Activated gamma-delta T cell treated with anti-CD3 and anti-CD28 coated beads, Interleukin-2, amount 50 U/mL, for 16 hours (primary cell): ENCODE measurements around the gene FLYWCH2.
"Not testable (repeated sequence)": the region's sequence is repeated elsewhere in the genome, so short reads cannot be mapped to it uniquely, and the experiment has no call there.

Experiments used
- DNase-seq: peaks from one replicate; pipeline ENCODE4 v3.0.0-alpha.2; 2020; ENCODE audit warnings: low read depth

The FLYWCH2 gene

DNA sequence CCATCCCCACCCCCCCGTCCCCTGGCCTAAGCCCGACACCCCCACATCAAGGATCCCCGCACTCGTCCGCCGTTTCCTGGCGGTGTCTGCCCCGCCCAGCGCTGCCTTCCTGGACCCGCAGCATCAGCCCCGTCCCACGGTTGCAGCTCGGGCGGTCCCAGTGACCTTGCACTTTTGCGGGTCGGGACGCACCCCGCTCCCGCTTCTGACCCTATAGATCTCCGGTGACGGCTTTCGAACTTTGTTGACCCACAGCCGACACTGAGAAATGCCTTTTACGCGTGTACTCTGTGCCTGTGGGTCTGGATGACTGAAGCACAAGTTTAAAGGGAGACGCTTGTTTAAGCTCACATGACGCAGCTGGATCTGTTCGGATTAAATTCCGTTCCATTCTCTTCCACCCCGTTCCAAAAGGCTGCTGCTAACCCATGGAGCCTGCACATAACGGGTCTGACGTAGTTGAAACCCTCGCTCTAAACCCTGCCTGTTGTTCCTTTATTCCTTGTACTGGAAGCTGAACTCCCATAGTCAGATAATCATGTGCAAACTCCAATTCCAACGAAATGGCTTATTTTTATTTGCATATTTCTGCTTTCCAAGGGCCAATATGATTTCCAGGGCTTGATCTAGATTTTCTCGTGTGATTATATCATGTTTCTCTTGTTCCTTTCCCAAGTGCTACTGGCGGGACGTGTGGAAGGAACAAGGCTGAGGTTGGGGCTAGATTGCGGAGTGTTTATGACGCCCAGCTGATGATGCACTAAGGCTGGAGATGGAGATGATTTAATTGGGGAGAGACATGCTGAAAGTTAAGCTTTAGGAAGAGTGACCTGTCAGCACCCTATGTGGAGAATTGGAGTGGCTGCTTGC is 29.6 kb downstream of the FLYWCH2 start:
- peak; percentile 19 for DNase-seq

- no peak for DNase-seq
Observed at GRCh38 chr16:2913603-2914002, 30.6 kb downstream of the FLYWCH2 start.

GRCh38 chr16:2914233-2914632 is 31.2 kb downstream of the FLYWCH2 start:
- no peak for DNase-seq

- DNase-seq, result no peak
Observed at GRCh38 chr16:2915196-2915929, 32.3 kb downstream of the FLYWCH2 start.

GRCh38 chr16:2919511-2920255 is 36.7 kb downstream of the FLYWCH2 start:
- DNase-seq, result peak; percentile 47

DNA sequence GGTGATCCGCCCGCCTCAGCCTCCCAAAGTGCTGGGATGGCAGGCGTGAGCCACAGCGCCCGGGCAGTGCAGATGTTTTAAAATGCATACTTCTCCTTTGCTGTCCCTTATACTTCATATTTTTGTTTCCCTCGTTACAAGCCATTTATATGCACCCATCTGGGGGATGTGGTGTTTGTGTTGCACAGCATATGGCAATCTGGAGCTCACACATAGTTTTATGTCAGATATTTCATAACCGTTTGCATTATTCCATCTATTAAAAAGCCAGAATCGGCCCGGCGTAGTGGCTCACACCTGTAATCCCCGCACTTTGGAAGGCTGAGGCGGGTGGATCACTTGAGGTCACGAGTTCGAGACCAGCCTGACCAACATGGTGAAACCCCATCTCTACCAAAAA is 40.5 kb downstream of the FLYWCH2 start:
- DNase-seq, result no peak

GRCh38 chr16:2924901-2925755 is 42.1 kb downstream of the FLYWCH2 start:
- no peak for DNase-seq

GRCh38 chr16:2925951-2926649 is 43.1 kb downstream of the FLYWCH2 start:
- no peak for DNase-seq

GRCh38 chr16:2926650-2926999 is 43.6 kb downstream of the FLYWCH2 start:
- no peak for DNase-seq

DNA sequence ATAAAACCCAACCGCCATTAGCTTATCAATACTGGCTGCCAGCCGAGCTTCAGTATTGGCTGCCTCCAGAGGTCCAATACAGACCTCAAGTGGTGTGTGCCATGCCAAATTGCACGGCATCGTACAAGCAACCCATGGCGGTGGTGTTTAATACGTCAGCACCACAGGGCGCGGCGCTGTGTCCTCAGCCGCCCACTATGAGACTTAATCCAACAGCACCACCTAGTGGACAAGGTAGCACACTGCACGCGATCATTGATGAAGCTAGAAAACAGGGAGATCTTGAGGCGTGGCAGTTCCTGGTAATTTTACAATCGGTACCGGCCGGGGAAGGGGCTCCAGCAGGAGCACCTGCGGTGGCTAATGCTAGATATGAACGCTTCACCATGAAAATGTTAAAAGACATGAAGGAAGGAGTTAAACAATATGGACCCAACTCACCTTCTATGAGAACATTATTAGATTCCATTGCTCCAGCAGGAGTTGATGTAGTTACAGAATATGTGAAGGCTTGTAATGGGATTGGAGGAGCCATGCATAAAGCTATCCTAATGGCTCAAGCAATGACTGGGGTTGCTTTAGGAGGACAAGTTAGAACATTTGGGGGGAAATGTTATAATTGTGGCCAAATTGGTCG is 44.1 kb downstream of the FLYWCH2 start:
- peak; percentile 76 for DNase-seq

DNA sequence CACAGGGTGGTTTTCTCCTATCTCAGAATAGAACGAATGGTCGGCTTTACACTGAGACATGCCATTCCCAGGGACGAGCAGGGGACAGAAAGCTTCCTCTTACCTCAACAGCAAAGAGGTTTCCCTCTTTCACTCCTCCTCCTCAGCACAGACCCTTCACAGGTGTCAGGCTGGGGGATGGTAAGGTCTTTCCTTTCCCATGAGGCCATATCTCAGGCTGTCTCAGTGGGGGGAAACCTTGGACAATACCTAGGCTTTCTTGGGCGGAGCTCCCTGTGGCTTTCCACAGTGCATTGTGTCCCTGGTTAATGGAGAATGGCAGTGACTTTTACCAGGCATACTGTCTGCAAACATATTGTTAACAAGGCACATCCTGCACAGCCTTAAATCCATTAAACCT is 45.1 kb downstream of the FLYWCH2 start:
- not testable (repeated sequence) for DNase-seq

- DNase-seq, result no peak
Observed at GRCh38 chr16:2928796-2929195, 45.8 kb downstream of the FLYWCH2 start.

DNA sequence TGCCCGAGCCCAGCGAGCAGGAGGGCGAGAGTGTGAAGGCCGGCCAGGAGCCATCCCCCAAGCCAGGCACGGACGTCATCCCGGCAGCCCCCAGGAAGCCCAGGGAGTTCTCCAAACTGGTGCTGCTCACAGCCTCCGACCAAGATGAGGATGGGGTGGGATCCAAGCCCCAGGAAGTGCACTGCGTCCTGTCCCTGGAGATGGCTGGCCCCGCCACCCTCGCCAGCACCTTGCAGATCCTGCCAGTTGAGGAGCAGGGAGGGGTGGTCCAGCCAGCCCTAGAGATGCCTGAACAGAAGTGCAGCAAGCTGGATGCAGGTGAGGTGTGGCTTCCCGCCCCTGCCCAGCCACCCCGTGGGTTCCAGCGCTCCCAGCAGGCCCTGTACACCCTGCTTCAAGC is 46.7 kb downstream of the FLYWCH2 start:
- no peak for DNase-seq

DNA sequence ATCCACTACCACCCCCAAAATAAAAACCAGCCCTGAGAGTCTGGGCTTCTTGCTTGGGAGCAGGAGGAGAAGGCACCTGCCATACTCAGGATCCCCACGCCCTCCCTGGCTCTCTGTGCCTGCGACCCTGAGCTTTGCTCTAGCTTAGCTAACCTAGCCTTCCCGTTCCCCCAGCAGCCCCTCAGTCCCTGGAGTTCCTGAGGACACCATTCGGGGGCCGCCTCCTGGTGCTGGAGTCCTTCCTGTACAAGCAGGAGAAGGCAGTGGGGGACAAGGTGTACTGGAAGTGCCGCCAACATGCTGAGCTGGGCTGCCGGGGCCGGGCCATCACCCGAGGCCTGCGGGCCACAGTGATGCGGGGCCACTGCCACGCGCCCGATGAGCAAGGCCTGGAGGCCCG is 47.2 kb downstream of the FLYWCH2 start:
- DNase-seq, result no peak

DNA sequence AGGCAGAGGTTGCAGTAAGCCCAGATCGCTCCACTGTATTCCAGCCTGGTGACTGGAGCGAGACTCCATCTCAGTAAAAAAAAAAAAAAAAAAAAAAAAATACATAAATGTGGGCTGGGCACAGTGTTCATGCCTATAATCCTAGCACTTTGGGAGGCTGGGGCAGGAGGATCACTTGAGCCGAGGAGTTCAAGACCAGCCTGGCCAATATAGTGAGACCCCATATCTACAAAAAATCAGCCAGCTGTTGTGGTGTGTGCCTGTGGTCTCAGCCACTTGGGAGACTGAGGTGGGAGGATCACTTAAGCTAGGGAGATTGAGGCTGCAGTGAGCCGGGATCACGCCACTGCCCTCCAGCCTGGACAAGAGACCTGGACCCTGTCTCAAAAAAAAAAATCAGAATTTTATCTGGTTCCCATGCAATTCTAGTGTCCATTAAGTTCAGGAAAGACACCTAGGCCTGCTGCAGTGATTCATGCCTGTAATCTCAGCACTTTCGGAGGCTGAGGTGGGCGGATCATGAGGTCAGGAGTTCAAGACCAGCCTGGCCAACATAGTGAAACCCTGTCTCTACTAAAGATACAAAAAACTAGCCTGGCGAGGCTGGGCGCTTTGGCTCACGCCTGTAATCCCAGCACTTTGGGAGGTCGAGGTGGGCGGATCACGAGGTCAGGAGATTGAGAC is 48.4 kb downstream of the FLYWCH2 start:
- not testable (repeated sequence) for DNase-seq

DNA sequence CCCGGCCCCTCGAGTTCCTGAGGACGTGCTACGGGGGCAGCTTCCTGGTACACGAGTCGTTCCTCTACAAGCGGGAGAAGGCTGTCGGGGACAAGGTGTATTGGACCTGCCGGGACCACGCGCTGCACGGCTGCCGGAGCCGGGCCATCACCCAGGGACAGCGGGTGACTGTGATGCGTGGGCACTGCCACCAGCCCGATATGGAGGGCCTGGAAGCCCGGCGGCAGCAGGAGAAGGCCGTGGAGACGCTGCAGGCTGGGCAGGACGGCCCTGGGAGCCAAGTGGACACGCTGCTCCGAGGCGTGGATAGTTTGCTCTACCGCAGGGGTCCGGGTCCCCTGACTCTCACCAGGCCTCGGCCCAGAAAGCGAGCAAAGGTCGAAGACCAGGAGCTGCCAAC is 50.1 kb downstream of the FLYWCH2 start:
- no peak for DNase-seq

DNA sequence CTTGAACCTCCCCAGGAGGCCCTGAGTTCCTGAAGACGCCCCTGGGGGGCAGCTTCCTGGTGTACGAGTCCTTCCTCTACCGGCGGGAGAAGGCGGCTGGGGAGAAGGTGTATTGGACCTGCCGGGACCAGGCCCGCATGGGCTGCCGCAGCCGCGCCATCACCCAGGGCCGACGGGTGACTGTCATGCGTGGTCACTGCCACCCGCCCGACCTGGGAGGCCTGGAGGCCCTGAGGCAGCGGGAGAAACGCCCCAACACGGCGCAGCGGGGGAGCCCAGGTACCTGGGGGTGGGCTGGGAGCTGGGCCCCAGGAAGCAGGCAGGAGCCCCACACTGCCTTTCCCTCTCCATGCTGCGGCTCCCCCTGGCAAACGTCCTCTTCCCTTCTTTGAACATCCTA is 50.7 kb downstream of the FLYWCH2 start:
- DNase-seq, result no peak

DNA sequence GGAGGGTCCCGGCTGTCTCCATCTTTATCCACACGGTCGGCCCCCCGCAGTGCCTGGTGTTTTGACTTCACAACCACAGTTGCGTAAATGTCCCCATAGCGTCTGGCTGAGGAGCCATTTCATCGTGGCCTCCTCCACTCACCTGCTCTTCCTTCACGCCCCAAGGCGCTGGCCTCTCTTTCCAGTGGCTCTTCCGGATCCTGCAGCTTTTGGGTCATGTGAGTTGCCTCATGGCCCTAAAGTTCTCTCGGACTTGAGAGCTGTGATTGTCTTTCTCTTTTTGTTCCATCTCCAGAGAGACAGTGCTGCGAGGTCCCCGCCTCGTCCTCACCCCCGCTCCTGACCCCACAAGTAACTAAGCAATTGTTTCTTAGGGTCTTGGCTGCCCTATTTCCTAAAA is 51.4 kb downstream of the FLYWCH2 start:
- no peak for DNase-seq

DNA sequence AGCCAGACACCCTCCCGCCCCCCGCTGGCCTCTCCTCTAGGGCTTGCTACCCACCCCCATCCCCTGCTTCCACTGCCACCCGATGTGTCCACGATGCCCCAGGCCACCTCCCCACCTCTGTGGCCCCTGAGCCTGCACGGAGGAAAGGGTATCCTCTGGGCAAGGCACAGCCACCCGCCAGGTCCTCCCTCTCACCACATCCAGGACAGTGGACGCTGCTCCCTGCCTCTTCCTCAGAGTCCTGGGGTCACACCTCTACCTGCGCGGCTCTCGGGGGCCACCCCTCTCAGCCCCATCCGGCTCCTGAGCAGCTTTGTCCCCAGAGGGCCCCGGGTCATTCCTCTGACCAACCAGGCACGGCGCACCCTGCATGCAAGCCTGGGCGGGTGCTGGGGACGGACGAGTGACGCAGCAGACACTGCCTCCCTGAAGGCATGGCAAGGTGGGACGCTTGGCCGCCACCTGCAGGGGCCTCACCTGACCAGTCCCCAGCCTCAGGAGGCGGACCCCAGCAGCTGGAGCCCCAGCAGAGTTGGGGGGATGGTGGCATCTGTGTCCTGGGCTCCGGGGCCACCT is 53.5 kb downstream of the FLYWCH2 start:
- no peak for DNase-seq

GRCh38 chr16:2937170-2937569 is 54.2 kb downstream of the FLYWCH2 start:
- no peak for DNase-seq
